ENCODE results near the gene LBHD2.
A peak's percentile ranks its signal among the peaks of the same experiment; 100 is the strongest.

LBHD2 gene

DNA sequence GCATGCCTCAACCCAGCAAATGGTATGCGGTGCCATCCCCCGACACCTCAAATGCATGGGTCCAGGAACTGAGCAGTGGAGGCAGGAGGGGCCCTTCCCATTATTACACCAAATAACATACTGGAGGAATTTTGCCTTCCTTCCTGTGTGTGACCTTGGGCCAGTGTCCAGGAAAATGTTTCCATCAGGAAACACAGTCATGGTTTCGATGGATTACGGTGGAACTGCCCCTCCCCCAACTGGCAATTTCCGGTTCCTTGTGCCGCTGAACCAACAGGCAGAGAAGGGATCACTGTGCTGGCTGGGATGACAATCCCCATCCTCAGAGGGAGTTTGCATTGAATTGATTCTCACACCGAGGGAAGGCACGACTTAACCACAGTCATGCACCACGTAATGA lies 17.6 kb upstream of the LBHD2 start:
- in situ Hi-C loops (cut with HindIII; ENCODE audit: low pct_ligation_motif_present, low pct_unique_long_range_greater_than_20kb, low sequenced_read_pairs) = no loop called here
- no peak for DNase-seq

DNA sequence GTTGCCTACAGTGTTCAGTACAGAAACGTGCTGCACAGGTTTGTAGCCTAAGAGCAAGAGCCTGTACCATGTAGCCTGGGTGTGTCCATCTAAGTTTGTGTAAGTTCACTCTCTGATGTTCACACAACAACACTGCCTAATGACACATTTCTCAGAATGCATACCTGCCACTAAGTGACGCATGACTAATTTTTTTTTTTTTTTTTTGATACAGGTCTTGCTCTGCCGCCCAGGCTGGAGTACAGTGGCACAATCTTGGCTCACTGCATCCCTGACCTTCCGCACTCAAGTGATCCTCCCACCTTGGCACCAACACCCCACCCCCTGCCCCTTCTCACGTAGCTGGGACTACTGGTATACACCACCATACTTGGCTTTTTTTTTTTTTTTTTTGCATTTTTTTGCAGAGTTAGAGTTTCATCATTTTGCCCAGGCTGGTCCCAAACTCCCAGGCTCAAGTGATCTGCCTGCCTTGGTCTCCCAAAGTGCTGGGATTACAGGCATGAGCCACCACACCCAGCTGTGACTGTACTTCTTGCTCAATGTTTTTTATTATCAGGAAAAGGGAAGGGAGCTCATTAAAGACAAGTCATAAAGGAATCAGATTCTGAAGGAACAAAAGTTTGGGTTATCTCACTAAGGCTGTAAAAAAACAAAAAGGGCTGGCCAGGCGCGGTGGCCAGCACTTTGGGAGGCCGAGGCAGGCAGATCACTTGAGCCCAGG lies 16.6 kb upstream of the LBHD2 start:
- in situ Hi-C loops (cut with HindIII; ENCODE audit: low pct_ligation_motif_present, low pct_unique_long_range_greater_than_20kb, low sequenced_read_pairs) = no loop called here
- peak; percentile 47 for DNase-seq

DNA sequence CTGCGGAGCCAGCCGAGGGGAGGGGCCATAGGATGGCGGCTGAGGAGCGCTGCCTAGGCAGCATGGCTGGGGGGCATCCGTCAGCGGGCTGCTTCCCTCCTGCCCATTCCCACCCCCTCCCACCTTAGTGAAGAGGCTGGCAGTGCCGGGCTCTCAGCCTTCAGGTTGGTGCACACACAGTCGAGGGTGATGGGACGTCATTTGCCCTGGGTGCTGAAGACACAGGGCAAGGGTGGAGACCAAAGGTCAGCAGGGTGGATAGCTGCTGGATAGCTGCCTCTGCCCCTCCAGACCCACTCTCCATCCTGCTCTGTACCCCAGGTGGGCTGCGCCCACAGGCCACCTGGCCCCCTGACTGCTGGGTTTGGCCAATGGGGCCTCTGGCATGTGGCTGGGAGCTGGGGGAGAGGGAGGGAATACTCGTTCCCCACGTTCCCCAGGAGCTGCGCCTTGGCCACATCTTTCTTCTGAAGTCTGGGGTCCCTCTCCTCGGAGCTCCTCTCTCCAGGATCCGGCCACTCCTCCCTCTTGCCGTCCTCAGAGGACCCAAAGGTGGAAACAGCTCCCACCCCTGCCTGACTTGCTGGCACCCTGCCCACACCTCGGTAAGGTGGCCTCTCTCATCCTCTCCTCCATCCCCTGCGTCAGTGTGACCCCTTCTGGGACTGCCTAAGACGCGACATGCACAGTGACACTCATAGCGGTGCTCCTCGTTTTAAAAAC lies 15.5 kb upstream of the LBHD2 start:
- in situ Hi-C loops (cut with HindIII; ENCODE audit: low pct_ligation_motif_present, low pct_unique_long_range_greater_than_20kb, low sequenced_read_pairs) = no loop called here
- no peak for DNase-seq

DNA sequence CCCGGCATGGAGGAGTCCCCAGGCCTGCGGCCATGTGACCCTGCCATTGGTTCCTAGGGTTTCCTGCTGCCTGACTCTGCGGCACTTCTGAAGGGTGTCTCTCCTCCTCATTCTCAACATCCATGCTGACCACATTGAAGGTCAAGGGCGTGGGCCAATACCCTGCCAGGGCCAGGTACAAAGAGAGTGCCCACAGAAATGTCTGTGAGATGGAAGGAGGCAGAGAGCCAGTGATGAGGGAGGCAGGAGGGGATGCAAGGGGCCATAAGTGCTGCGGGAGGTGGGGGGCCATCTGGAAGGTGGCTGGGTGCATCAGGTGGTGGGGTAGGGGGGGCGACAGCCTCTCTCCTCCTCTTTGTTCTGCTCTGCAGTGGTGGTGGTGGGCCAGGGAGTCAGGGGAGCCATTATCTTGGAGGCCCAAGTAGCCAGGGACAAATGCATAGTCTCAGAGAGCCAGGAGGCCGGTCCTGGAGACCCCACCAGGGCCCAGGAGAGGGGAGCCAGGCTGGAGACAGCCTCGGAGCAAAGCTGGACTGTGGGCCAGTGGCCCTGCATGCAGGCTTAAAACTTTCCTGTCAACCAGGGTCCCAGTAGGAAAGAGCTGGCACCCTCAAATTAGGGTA lies 13.6 kb upstream of the LBHD2 start:
- in situ Hi-C loops (cut with HindIII; ENCODE audit: low pct_ligation_motif_present, low pct_unique_long_range_greater_than_20kb, low sequenced_read_pairs) = no loop called here
- no peak for DNase-seq

DNA sequence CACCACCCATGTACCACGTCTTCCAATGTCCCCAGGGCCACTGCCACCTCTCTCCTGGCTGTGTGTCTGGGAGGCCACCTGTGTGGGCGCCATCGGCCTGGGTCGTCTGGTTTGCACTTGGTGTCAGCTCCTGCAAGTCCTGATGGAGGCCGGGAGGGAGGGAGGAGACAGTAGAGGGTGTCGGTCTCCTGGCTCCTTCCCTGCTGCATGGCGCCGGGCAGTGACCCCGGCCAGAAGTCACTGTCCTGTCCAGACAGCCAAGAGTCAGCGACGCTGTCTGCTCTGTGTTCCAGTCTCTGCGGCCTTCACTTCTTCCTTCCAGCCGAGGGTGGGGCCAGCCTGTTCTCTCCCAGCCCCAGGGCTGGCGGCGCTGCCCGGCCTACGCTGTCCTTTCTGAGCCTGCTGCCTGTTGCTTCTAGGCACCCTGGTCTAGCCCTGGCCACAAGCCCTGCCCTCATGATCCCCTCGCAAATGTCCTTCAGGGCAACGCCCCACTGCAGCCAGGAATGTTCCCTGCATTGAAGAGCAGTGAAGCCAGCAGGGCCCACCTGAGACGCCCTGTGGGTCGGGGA lies 13.0 kb upstream of the LBHD2 start:
- peak; percentile 27 for DNase-seq
- in situ Hi-C loops (cut with HindIII; ENCODE audit: low pct_ligation_motif_present, low pct_unique_long_range_greater_than_20kb, low sequenced_read_pairs) = no loop called here

DNA sequence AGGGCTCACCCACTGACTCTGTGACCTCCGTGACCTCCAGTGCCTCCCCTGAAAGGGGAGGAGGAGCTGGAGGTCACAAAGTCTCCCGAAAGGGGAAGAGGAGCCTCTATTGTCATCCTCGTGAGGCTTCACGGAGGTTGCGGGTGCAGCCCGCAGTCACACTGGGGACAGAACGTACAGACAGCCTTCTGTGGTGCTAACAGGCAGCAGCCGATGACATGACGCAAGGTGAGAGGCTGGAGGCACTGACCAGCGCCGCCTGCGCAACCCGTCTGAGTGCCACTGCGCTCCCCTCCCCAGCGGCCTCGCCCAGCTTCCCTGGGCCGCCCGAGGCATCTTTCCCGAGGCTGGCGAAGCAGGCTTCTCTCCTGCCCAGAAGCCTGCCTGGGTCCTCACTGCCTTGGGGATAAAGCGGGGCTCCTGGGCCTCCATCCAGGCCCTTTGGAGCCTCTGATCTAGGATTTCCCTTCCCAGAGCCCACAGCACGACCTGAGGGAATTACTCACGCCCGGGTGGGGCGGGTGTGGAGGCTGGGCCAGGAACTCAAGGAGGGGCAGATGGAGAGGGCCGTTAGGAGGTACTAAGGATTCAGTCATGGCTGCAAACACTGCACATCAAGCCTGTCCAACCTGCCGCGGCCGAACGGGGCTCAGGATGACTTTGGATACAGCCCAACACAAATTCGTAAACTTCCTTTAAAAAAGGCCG lies 12.3 kb upstream of the LBHD2 start:
- in situ Hi-C loops (cut with HindIII; ENCODE audit: low pct_ligation_motif_present, low pct_unique_long_range_greater_than_20kb, low sequenced_read_pairs) = no loop called here

DNA sequence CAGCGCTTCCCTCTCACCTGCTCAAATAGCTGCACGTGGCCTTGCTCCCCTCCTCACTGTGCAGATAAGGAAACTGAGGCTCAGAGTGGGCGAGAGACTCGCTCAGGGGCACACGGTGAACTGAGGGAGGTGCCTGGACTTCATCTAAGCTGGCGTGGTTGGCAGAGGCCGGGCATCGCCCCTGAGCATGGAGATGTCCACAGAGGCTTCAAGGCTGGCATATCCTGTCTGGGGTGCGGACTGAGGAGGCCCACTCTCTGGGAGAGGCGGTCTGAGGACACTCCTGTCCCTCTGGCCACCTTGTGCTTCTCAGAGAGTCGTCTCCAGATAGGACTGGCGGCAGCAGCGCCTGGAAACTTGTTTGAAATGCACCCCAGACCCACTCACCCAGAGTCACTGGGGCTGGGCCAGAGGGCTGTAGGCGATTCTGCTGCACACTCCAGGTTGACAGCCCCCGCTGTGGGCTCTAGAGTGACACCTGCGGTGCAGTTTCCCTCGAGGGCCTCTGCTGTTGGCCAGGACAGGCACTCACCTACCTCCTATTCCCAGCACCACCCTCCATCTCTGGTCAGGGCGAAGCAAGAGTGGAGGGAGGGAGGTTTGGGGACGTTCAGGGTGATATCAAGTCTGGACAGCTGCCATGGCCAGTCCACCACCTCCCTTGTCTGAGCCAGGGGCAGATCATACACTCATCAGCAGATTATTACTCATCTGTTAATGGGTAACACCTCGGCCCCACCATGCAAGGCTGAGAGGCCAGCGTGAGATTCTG lies 11.2 kb upstream of the LBHD2 start:
- peak; percentile 96 for DNase-seq
- in situ Hi-C loops (cut with HindIII; ENCODE audit: low pct_ligation_motif_present, low pct_unique_long_range_greater_than_20kb, low sequenced_read_pairs) = no loop called here

More for the DNA sequence above, 12.3 kb upstream of the LBHD2 start:
- peak; percentile 79 for DNase-seq

DNA sequence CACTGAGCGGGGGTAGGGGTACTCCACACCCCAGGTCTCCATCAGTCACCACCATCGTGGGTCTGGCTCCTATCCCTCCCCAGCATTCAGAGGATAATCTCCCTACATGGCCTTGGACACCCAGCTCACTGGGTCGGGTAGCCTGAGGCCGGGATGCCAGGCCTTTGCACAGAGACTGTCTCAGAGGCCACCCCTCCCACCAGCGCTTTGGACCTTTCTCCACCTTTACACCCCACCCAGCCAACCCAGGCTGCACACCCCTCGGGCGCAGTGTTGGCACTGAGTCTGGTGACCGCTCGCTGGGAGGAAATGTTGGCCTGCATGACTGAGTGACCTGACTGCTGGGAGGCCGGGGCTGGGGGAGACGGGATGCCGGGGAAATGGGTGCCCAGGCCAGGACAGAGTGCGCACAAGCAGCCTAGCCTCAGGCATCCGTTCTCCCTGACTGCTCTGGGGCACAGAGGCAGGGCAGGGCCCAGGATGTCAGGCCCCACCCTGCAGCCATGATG lies 10.6 kb upstream of the LBHD2 start:
- peak; percentile 89 for DNase-seq
- in situ Hi-C loops (cut with HindIII; ENCODE audit: low pct_ligation_motif_present, low pct_unique_long_range_greater_than_20kb, low sequenced_read_pairs) = no loop called here

DNA sequence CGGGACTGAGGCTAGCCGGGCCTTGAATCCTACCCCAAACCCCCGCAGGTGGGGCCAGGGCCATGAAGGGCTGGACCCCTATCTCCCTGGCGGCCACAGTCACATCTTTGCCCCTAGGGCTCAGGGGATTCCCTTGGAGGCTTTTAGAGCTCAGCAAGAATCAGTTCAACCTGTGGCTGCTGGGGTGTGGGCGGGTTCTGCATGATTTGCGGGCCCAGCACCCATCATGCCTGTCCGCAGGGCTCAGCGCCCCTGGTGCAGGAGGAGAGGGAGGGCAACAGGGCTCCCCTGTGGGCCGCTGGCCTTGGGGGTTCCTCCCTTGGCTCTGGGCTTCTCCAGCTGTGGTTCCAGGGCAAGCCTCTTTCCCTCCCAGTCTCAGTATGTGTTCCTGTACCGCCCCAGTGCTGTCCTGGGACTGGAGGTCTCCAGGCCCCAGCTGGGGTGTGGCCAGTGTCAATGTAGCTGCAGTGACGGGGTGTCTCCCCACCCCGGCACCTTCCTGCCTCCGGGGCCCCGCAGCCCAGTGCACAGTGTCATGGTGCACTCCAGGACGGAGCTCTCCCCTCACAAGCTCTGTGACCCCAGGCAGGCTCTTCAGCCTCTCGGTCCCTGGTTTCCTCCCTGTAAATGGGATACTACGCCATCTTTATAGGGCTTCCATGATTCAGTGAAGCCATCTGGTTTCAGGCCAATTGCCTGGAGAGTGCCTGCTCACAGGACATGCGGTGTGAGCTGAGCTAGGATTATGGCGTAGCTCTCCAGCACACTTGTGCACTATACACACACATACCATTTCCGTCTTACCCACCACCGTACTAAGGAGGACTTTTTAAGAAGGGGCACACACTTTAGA lies 9.9 kb upstream of the LBHD2 start:
- in situ Hi-C loops (cut with HindIII; ENCODE audit: low pct_ligation_motif_present, low pct_unique_long_range_greater_than_20kb, low sequenced_read_pairs) = no loop called here
- DNase-seq = peak; percentile 61

DNA sequence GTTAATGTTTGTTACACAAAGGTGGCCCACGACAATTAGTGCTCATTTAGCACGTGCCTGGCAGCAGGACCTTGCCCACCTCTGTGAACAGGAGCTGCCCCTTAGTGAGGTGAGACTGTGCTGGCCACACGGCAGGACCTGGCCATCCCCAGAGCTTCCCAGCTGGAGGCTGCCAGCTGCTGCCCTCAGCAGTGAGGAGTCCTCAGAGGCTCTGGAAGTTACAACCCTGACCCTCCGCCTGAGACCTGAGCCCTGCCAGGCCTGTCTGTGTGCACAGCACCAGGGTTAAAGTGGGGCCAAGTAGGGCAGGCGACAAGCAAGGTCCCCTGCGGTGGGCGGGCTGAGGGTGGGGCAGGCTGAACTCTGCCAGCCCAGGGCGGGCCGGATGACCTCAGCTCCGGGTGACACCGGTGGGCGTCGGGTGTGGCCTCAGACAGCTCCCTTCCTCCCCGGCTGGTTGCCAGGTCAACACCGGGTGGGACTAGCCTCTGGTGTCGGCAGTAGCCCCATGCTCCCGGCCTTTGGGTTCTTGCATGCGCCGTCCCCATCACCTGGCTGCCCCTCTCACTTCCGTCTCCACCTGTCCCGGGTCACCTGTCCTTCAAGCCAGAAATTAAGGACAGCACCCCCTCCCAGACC lies 9.2 kb upstream of the LBHD2 start:
- in situ Hi-C loops (cut with HindIII; ENCODE audit: low pct_ligation_motif_present, low pct_unique_long_range_greater_than_20kb, low sequenced_read_pairs) = no loop called here
- DNase-seq = peak; percentile 62

DNA sequence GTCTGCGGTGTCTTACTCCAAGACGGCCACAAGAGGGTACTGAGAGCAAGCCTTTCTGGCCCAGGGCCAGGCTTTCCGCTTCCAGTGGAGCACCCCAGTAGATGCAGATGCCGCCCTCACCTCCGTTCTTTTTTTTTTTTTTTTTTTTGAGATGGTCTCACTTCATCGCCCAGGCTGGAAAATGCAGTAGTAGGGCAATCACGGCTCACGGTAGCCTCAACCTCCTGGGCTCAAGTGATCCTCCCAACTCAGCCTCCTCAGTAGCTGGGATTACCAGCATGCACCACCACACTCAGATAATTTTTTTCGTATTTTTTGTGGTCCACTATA lies 5.6 kb upstream of the LBHD2 start:
- in situ Hi-C loops (cut with HindIII; ENCODE audit: low pct_ligation_motif_present, low pct_unique_long_range_greater_than_20kb, low sequenced_read_pairs) = no loop called here
- peak; percentile 81 for DNase-seq

DNA sequence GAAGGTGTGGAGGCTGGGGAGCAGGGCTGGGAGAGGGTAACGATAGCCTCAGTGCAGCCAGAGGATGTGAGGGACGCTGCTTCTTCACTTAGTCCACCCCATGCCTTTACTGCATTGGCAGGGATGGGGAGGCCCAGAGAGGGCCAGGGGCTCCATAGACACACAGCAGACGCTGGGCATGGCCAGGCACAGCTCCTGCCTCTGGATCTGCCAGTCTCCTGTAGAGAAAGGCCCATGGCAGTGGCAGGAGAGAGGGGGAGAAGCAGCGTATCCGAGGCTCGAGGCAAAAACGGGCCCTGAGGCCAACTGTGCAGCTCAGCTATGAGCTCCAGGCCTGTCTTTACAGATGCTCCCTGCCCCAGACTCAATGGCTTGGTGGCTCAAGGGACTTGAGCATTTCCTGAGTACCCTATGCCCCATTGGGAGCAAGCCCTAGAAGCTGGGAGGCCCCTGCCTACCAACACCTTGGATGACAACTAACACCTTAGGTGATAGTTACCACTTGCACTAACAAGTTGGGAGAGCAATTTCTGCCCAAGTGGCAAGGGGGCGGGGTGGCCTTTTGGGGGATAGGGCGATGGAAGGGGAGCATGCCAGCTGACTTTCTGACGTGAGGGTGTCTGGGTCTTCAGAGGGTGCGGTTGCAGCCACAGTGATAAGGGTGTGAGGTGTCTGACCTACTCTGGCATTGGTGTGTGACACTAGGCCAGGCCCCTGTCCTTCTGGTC lies 5.0 kb upstream of the LBHD2 start:
- no peak for DNase-seq
- in situ Hi-C loops (cut with HindIII; ENCODE audit: low pct_ligation_motif_present, low pct_unique_long_range_greater_than_20kb, low sequenced_read_pairs) = no loop called here

DNA sequence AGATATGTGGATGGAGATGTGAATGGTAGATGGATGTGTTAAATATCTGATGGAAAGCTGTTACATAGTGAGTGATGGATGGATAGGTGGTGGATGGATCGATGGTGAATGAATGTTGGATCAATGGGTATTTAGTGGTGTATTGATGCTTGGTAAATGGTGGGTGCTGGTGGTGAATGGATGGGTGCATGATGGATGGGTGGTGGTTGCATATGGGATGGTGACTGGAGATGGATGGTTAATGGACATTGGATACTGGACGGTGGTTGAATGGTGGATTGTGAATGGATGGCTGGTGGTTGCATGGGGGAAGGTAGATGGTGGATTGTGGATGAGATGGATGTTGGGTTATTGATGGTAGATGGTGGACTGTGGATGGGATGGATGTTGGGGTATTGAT lies 2.1 kb upstream of the LBHD2 start:
- in situ Hi-C loops (cut with HindIII; ENCODE audit: low pct_ligation_motif_present, low pct_unique_long_range_greater_than_20kb, low sequenced_read_pairs) = no loop called here
- no peak for DNase-seq

DNA sequence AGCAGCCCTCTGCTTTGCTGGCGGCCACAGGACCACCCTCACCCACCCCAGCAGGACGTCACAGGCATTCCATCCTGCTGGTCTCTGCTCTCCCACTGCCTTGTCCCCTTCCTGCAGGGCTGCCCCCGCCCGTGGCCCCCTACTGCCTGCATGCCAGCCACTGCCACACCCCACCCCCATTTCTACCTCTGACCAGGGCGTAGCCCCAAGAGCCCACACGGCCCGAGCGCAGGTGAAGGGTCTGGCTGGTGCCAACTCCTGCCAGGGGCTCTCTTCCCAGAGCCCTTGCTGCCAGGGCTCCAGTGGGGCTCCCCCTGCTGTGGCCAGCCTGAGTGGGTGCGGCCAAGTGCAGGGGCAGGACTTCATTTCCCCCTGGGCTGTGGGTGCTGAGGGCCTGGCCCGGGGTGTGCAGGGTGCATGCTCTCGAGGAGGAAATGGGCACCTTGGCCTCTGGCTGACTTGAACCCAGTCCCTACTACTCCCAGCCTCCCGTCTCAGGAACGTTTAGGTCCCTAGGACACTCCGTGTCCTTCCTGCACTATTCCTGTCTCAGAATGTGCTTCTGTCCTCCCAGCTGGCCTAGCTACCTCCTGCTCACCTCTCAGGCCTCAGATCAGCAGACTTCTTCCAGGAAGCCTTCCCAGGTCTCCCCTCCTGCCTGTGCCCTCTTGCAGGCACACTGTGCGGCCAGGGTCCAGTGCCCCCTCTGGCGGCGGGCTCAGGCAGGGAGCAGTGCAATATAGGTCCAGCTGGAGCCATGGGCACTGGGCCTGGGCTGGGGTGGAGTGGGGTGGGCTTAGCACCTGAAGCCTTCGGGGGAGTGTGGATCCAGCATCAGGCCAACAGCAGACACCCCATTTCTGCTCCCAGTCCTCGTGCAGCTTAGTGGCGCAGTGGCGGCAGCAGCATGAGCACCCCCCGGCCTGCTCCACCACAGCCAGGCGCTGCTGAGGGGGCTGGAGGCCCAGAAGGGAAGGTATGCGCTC lies 1.4 kb downstream of the LBHD2 start:
- DNase-seq = no peak
- in situ Hi-C loops (cut with HindIII; ENCODE audit: low pct_ligation_motif_present, low pct_unique_long_range_greater_than_20kb, low sequenced_read_pairs) = no loop called here

DNA sequence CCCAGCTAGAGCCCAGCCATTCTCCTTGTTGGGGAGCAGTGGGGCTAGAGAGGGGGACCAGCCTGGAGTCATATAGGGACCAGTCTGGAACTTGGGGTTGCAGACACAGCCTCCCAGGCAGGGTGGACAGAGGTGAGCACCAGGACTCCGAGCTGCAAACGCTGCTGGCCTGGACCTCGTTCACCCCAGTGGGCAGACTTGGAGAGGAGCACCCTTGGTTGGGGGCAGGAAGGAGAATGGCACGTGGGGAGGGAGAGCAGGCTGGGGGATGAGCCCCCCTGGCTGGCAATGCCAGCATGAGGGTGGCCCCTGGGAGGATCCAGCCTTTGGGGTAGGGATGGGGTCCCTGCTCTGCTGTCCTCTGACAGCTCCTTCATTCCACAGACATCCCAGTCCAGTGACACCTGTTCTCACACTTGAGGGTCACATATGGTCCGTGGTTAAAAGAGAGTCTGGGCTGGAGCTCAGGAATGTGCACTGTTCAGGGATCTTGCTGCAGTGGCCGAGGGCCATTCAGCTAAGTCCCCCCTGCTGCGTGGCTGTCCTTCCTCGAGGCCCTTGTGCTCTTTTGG lies 2.8 kb downstream of the LBHD2 start:
- in situ Hi-C loops (cut with HindIII; ENCODE audit: low pct_ligation_motif_present, low pct_unique_long_range_greater_than_20kb, low sequenced_read_pairs) = no loop called here
- DNase-seq = no peak

Data from ACHN (cell line).